GM21360 (cell line): ENCODE results near the gene ARMH1.
A peak's percentile ranks its signal among the peaks of the same experiment; 100 is the strongest.
"Not testable (repeated sequence)": the region's sequence is repeated elsewhere in the genome, so short reads cannot be mapped to it uniquely, and the experiment has no call there.

Experiments
- ATAC-seq: cut with Tn5 transposase; IDR thresholded peaks from one replicate; pipeline ENCODE4 v1.9.1; 2021; ENCODE audit warnings: mild to moderate bottlenecking, moderate library complexity; ENCODE audit not compliant: unreplicated experiment

Gene ARMH1

DNA sequence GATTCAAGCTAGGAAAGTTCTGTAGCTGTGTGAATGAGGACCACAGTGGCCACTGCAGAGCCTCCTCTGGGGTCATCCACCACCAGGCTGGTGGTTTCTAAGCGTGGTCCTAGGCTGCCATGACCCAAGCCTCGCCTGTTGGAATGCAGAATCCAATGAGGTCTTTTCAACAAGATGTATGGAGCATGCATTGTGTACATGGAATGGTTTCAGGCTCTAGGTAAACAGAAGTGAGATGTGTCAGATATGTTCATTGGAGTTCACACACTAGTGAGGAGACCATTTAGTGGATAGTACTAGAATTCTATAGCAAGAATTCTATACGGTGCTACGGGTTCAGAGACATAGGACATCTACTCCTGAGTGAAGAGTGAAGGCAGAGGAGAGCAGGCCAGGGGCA lies 45.8 kb downstream of the ARMH1 start:
- no peak for ATAC-seq

GRCh38 chr1:44721485-44722361 lies 47.2 kb downstream of the ARMH1 start:
- peak; percentile 71 for ATAC-seq

- no peak for ATAC-seq
Observed at GRCh38 chr1:44723064-44723463, 48.5 kb downstream of the ARMH1 start.

GRCh38 chr1:44723496-44724295 lies 49.2 kb downstream of the ARMH1 start:
- ATAC-seq = no peak

DNA sequence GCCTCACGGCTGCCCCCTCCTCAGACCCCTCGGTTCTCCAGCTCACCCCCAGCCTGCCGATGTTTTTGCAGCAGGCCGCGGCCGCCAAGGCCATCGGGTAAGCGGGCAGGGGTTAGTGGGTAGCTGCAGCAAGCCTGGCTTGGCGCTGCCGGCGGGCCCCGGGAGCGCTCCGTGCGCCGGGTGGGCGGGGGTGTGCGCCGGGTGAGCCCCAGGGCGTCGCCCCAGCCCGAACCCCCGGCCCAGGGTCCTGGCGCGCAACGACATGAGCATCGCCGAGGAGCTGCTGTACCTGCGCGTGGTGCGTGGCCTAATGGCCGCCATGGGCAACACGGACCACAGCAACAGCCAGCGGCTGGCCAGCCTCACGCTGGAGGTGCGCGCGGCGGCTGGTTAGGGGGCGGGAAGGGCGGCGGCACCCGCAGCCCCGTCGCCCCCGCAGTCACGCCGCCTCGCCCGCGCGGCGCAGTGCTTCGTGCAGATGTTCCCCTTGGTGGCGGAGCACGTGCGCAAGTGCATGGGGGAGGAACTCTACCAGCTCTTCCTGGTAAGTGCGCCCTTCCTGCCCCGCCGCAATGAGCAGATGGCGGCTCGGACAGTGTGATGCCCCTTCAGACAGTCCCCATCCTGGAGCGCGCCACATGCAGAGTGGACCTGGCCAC lies 49.9 kb downstream of the ARMH1 start:
- ATAC-seq = no peak

GRCh38 chr1:44724955-44725698 lies 50.6 kb downstream of the ARMH1 start:
- no peak for ATAC-seq

GRCh38 chr1:44730741-44731512 lies 56.4 kb downstream of the ARMH1 start, which contains the start of gene RNU5D-1:
RNU5D-1 (minus strand) TSS chr1:44731170.
- ATAC-seq = peak; percentile 61

- no peak for ATAC-seq
Observed at GRCh38 chr1:44733365-44733764, 58.9 kb downstream of the ARMH1 start.

- no peak for ATAC-seq
Observed at GRCh38 chr1:44733784-44734183, 59.3 kb downstream of the ARMH1 start.

DNA sequence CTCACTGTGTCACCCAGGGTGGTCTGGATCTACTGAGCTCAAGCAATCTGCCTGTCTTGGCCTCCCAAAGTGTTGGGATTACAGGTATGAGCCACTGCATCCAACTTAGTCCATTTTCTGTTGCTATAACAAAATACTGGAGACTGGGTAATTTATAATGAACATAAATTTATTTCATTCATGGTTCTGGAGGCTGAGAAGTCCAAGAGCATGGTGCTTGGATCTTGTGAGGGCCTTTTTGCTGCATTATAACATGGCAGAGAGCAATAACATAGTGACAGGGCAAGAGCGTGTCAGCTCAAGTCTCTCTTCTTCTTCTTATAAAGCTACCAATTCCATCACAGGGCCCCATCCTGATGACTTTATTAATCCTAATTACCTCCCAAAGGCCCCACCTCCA lies 61.5 kb downstream of the ARMH1 start:
- ATAC-seq = no peak

- ATAC-seq = not testable (repeated sequence)
Observed at GRCh38 chr1:44738953-44739306, 64.4 kb downstream of the ARMH1 start.

DNA sequence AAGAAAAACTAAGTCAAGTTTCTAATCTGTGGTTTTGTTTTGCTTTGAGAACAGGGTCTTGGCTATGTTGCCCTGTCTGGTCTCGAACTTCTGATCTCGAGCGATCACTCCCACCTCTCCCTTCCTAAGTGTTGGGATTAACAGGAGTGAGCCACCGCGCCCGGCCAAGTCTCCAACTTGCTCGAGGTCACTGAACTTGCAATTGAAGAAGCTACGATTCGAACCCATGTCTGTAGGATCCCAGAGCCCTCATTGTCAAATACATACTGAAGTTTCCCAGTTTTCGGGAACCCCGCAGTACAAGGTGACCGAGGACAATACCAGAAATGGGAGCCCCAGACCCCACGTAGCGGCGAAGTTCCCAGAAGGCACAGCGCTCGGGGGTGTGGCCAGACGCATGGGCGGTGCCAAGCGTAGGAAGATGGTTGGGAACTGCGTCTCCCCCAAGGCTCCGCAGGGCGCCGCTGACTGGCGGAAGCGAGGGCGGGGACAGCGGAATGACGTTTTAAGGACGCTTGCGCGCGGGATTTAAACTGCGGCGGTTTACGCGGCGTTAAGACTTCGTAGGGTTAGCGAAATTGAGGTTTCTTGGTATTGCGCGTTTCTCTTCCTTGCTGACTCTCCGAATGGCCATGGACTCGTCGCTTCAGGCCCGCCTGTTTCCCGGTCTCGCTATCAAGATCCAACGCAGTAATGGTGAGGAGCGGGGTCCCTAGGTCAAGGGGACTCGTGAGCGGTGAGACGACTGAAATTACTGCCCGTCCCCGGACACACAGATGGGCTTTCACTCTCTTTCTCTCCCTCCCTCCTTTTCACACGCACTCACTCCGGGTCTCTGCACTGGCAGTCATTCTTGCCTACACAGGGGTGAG lies 65.0 kb downstream of the ARMH1 start, which contains the start of gene KIF2C:
Gene KIF2C (plus strand): TSS at position 531 of the 872 bp plus-strand sequence. CDS start 96 bp downstream, at position 627.
- ATAC-seq = peak; percentile 94

GRCh38 chr1:44740179-44740617 lies 65.7 kb downstream of the ARMH1 start:
- ATAC-seq = peak; percentile 17

DNA sequence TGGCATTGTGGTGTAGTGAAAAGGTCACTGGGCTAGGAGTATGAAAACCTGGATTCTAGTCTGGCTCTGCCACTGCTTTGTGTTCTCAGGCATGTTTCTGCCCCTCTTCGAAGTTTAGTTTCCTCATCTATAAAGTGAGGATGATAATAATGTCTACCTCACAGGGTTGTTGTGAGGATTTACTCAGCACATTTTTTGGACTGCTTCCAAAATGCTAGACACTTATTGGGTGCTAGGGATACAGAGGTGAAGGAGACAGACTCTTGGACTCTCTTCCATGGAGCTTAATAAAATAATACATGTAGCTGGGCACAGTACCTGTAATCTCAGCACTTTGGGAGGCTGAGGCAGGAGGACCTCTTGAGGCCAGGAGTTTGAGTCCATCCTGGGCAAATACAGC lies 68.7 kb downstream of the ARMH1 start:
- ATAC-seq = no peak

DNA sequence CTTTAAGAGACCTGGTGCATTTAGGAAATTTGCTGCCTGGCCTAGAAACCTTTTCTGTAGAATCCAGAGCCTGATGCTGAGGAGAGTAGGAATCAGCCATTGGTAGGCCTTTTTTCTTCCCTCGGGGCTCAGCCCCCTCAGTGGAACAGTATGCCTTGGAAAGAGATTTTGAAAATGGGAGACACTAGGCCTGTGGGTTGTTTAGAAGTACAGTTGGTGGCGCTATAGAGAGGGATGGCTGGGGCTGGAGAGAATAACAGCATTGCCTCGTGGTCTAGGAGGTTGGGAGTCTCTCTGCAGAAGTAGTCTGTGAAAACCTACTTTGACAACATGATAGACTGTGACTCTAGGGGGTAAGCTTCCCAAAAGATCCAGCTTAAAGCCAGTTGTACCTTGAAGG lies 73.4 kb downstream of the ARMH1 start:
- ATAC-seq = no peak

DNA sequence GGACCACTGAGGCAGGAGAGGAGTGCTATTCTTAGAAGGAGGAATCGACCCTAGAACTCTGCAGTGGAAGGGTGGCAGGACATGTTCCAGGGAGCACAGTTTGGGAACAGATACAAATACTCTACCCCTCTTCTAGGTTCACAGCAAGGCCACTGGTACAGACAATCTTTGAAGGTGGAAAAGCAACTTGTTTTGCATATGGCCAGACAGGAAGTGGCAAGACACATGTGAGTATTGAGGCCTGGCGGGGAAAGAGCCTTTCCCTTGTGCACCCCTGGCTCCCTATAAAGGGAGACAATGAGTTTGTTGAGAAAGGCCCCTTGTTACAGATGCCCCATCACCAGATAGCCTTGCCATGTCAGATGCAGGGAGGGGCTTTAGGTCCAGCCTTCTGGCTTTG lies 82.9 kb downstream of the ARMH1 start:
- ATAC-seq = no peak

GRCh38 chr1:44759077-44759476 lies 84.6 kb downstream of the ARMH1 start:
- no peak for ATAC-seq

GRCh38 chr1:44760876-44761275 lies 86.4 kb downstream of the ARMH1 start:
- ATAC-seq = no peak

DNA sequence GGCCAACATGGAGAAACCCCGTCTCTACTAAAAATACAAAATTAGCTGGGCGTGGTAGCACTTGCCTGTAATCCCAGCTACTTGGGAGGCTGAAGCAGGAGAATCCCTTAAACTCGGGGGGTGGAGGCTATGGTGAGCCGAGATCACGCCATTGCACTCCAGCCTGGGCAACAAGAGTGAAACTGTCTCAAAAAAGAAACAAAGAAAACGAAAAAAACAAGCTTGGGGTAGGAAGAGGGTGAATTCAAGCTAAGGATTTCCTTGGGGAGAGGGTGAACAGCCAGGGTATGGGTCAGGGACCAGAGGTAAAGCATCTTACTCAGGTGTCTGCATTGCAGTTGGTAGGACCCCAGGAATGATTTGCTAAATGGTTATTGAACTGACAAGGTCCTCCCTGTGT lies 91.9 kb downstream of the ARMH1 start:
- ATAC-seq = not testable (repeated sequence)
